Tibial artery (tissue), 4 donors: ENCODE data around the gene FFAR1.

Experiments
- DNase-seq, 2 donors: peaks; one replicate each; pipeline ENCODE4 v3.0.0-alpha.2; 2019
- H3K27ac ChIP-seq, 2 donors: fragments of 200-600 bp; sonication (generic) in 1 of 2; 1 replicate in 1 of 2; 2 replicates in 1 of 2; pipeline ENCODE4 v1.5.1; 2018 to 2019; ENCODE audit warnings: mild to moderate bottlenecking in 1 of 2
- H3K27me3 ChIP-seq, 2 donors: fragments of 200-600 bp; sonication (generic) in 1 of 2; one replicate each; pipeline versions ENCODE4 v1.5.1 to v1.6.0; 2016 to 2019
- H3K36me3 ChIP-seq, 3 donors: fragments of 200-600 bp; sonication (generic) in 2 of 3; one replicate each; pipeline ENCODE4 v1.5.1; 2016 to 2019; ENCODE audit warnings: mild to moderate bottlenecking in 2 of 3
- H3K4me1 ChIP-seq, 4 donors: fragments of 200-600 bp; sonication (generic) in 2 of 4; 1 replicate in 3 of 4; 2 replicates in 1 of 4; pipeline ENCODE4 v1.5.1; 2016 to 2019
- H3K4me3 ChIP-seq, 2 donors: fragments of 200-600 bp; sonication (generic) in 1 of 2; 1 replicate in 1 of 2; 2 replicates in 1 of 2; pipeline ENCODE4 v1.5.1; 2018 to 2019; ENCODE audit warnings: mild to moderate bottlenecking in 2 of 2
- H3K9me3 ChIP-seq, 3 donors: fragments of 200-600 bp; sonication (generic) in 1 of 3; one replicate each; pipeline ENCODE4 v1.5.1; 2016 to 2019
- CTCF ChIP-seq, 2 experiments: fragments of 200-600 bp in 1 of 2; fragments of 450-650 bp in 1 of 2; IDR thresholded peaks; one replicate each; pipeline ENCODE4 v1.5.1; 2017 to 2019; ENCODE audit warnings: antibody characterized with exemption in 2 of 2, mild to moderate bottlenecking in 1 of 2, moderate library complexity in 1 of 2
- intact Hi-C: fragments of 100-400 bp; cut with DNase I; formaldehyde crosslinking; loops from one replicate; pipeline ENCODE4 v1.15.0; 2023; ENCODE audit warnings: low total_unique reads

Gene FFAR1

GRCh38 chr19:35321291-35321690, 26.4 kb upstream of the FFAR1 start:
- no peak for TF ChIP-seq CTCF (IDR thresholded peaks at IDR 0.05)
- no peak overlapping the region for H3K27ac ChIP-seq
- DNase-seq: no peak

GRCh38 chr19:35322014-35322413, 25.7 kb upstream of the FFAR1 start:
- peaks cover 0 to 4% (median 0%) of the 10 kb centered on the region in 3 donors for H3K9me3 ChIP-seq
- H3K27ac ChIP-seq: no peak overlapping the region
- no peak for DNase-seq
- H3K36me3 ChIP-seq: no peaks in the 10 kb centered on the region
- H3K27me3 ChIP-seq: peaks cover 0 to 10% of the 10 kb centered on the region in 2 donors
- H3K4me1 ChIP-seq: no peaks in the 10 kb centered on the region
- intact Hi-C loops: no loop called here
- H3K4me3 ChIP-seq: no peak overlapping the region
- no peak for TF ChIP-seq CTCF (IDR thresholded peaks at IDR 0.05)

More at GRCh38 chr19:35321291-35321690, 26.4 kb upstream of the FFAR1 start:
- no peaks in the 10 kb centered on the region for H3K36me3 ChIP-seq
- no peak overlapping the region for H3K4me3 ChIP-seq
- peaks cover 0 to 4% (median 0%) of the 10 kb centered on the region in 3 donors for H3K9me3 ChIP-seq
- H3K4me1 ChIP-seq: no peaks in the 10 kb centered on the region
- H3K27me3 ChIP-seq: peaks cover 0 to 7% of the 10 kb centered on the region in 2 donors
- intact Hi-C loops: no loop called here

- Histone ChIP-seq H3K27me3 (peaks cover 0 to 38% of the 10 kb centered on the region in 2 donors), H3K4me3 (no peak overlapping the region)
- no peak for DNase-seq
Measured at GRCh38 chr19:35327642-35328041, 20.1 kb upstream of the FFAR1 start.

GRCh38 chr19:35328851-35329285, 18.8 kb upstream of the FFAR1 start, which contains the start of gene CD22:
TSS of gene CD22 (plus strand) at chr19:35329187. CDS start at chr19:35332041, 2,854 bp downstream.
- Histone ChIP-seq H3K4me3 (no peak within 1 kb of the TSS), H3K36me3 (no peaks in the 10 kb centered on the region), H3K9me3 (no peaks in the 10 kb centered on the region), H3K27me3 (peaks cover 0 to 48% of the 10 kb centered on the region in 2 donors), H3K27ac (no peak within 1 kb of the TSS), H3K4me1 (no peaks in the 10 kb centered on the region)
- intact Hi-C loops: no loop called here
- TF ChIP-seq CTCF (IDR thresholded peaks at IDR 0.05): no peak
- DNase-seq: no peak

More at GRCh38 chr19:35327642-35328041, 20.1 kb upstream of the FFAR1 start:
- Histone ChIP-seq H3K4me1 (no peaks in the 10 kb centered on the region), H3K36me3 (no peaks in the 10 kb centered on the region), H3K27ac (no peak overlapping the region), H3K9me3 (no peaks in the 10 kb centered on the region)
- intact Hi-C loops: no loop called here
- TF ChIP-seq CTCF (IDR thresholded peaks at IDR 0.05): no peak

GRCh38 chr19:35329323-35329722, 18.4 kb upstream of the FFAR1 start:
- H3K36me3 ChIP-seq: no peaks in the 10 kb centered on the region
- H3K27me3 ChIP-seq: peaks cover 0 to 50% of the 10 kb centered on the region in 2 donors
- no peaks in the 10 kb centered on the region for H3K9me3 ChIP-seq
- DNase-seq: no peak
- intact Hi-C loops: no loop called here
- H3K27ac ChIP-seq: no peak overlapping the region
- TF ChIP-seq CTCF (IDR thresholded peaks at IDR 0.05): no peak
- H3K4me1 ChIP-seq: no peaks in the 10 kb centered on the region
- no peak overlapping the region for H3K4me3 ChIP-seq

GRCh38 chr19:35330475-35330874, 17.2 kb upstream of the FFAR1 start:
- Histone ChIP-seq H3K4me1 (no peaks in the 10 kb centered on the region), H3K36me3 (no peaks in the 10 kb centered on the region), H3K4me3 (no peak overlapping the region), H3K9me3 (no peaks in the 10 kb centered on the region), H3K27me3 (peaks cover 0 to 50% of the 10 kb centered on the region in 2 donors), H3K27ac (no peak overlapping the region)
- intact Hi-C loops: no loop called here
- TF ChIP-seq CTCF (IDR thresholded peaks at IDR 0.05): no peak
- DNase-seq: no peak
